H7 (cell line): Measurements from ENCODE around the gene PRDX1. TPM values are rescaled to one million over a fixed set of nuclear protein-coding genes. Genes with fewer than 3 reads are reported as not detected.
"Not testable (repeated sequence)": the region's sequence is repeated elsewhere in the genome, so short reads cannot be mapped to it uniquely, and the experiment has no call there.

Experiments used
- DNase-seq: peaks from one replicate; pipeline ENCODE4 v3.0.0; 2012
- H3K27me3 ChIP-seq: 2 replicates; pipeline ENCODE4 v1.6.0; 2011; ENCODE audit warnings: mild to moderate bottlenecking, low read length; ENCODE audit not compliant: control insufficient read depth, insufficient read depth
- H3K36me3 ChIP-seq: replicated peaks from 2 replicates; pipeline ENCODE4 v1.5.1; 2011; ENCODE audit warnings: low read length; ENCODE audit not compliant: control insufficient read depth, insufficient read depth
- H3K4me3 ChIP-seq: 2 replicates; pipeline ENCODE4 v1.5.1; 2011; ENCODE audit warnings: low read depth, mild to moderate bottlenecking, control low read depth, low read length, moderate library complexity; ENCODE audit not compliant: insufficient read depth
- total RNA-seq: library from RNA; depleted of rRNA; stranded (reverse); fragments of >200 nt; shearing (Covaris generic); gene quantifications from 2 replicates; pipeline ENCODE4 v1.2.3, GENCODE V29; 2014

The PRDX1 gene
- total RNA-seq, 1 experiment from 2014 or later = 2,910 TPM

DNA sequence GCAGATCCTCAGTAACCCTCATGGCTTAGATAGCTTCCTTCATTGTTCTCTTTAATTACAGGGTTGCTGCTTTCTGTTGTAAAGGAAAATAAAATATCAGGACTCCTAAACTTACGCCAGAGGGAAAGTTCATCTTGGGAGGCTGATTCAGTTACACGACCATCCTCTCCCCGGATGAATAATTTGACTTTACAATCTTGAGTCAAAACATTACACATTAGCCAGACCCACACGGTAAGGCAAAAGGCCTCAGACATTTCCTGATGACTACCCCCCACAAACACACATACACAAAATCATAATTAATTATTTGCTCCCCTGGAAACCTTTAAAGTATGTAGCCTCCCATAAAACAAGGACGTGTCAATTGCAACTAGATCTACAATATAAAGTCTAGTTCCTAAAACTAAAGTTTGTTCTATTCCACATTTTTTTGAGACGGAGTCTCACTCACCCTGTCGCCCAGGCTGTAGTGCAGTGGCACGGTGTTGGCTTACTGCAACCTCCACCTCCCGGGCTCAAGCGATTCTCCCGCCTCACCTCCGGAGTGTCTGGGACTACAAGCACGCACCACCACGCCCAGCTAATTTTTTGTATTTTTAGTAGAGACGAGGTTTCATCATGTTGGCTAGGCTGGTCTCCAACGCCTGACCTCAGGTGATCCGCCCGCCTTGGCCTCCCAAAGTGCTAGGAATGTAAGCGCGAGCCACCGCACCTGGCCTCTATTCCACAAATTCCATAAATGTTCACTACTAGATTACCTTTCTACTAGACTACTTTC, 830 bp upstream of the PRDX1 start:
- H3K36me3 ChIP-seq = peaks cover 11% of the 10 kb centered on the region
- no peak for DNase-seq
- H3K27me3 ChIP-seq = no peaks in the 10 kb centered on the region
- H3K4me3 ChIP-seq = peak overlapping the region; percentile 100

DNA sequence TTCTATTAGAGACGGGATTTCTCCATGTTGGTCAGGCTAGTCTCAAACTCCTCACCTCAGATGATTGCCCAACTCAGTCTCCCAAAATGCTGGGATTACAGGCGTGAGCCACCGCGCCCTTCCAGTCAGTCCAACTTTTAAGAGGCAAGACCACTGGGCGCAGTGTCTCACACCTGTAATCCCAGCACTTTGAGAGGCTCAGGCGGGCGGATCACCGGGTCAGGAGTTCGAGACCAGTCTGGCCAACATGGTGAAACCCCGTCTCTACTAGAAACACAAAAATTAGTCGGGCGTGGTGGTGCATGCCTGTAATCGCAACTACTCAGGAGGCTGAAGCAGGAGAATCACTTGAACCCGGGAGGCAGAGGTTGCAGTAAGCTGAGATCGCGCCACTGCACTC, 1.9 kb downstream of the PRDX1 start:
- Histone ChIP-seq H3K4me3 (peak overlapping the region; percentile 17), H3K36me3 (peaks cover 31% of the 10 kb centered on the region)
- not testable (repeated sequence) for H3K27me3 ChIP-seq, DNase-seq

DNA sequence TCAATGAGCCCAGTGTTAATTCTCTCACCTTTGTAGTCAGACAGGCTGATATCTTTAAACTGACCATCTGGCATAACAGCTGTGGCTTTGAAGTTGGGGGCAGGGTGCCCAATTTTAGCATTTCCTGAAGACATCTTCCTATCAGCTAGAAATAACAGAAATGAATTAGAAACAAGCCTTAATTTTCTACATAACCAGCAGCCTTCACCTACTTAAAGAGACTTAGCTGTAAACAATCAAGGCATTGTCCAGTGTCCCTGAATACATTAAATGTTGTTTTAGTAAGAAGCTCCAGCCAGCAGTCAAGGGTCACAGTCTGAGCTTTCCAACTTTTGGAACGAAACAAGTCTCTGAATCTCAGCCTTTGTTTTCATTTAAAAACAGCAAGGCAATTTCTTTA, 2.8 kb downstream of the PRDX1 start:
- no peak for DNase-seq
- H3K27me3 ChIP-seq = no peaks in the 10 kb centered on the region
- peak overlapping the region; percentile 17; the same call in 1 of the 2 replicates for H3K4me3 ChIP-seq
- H3K36me3 ChIP-seq = peaks cover 39% of the 10 kb centered on the region

DNA sequence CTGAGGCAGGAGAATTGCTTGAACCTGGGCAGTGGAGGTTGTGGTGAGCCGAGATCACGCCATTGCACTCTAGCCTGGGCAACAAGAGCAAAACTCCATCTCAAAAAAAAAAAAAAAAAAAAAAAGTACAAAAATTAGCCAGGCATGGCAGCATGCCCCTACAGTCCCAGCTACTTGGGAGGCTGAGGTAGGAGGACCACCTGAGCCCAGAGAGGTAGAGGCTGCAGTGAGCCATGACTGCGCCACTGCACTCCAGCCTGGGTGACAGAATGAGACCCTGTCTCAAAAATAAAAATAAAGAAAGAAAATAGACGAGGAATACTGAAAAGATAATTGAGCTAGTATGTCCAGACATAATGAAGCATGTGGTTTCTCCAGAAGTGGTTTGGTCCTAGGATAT, 3.3 kb downstream of the PRDX1 start:
- H3K27me3 ChIP-seq, DNase-seq, H3K4me3 ChIP-seq: not testable (repeated sequence)
- H3K36me3 ChIP-seq = peaks cover 43% of the 10 kb centered on the region

DNA sequence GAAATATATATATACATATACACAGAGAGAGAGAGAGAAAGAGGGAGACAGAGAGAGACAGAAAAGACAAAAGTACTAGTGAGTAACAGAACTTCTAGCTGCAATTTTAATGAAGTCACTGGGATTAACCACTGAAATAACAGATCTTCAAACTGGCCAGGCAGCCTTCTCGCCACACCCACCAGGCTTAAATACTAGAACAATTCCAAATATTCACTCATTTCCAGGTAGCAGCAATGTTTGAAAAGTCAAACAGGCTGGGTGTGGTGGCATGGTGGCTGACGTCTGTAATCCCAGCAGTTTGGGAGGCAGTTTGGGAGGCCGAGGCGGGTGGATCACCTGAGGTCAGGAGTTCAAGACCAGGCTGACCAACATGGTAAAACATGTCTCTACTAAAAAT, 5.2 kb downstream of the PRDX1 start:
- Histone ChIP-seq H3K4me3 (no peak overlapping the region), H3K27me3 (no peaks in the 10 kb centered on the region)
- no peak for DNase-seq

DNA sequence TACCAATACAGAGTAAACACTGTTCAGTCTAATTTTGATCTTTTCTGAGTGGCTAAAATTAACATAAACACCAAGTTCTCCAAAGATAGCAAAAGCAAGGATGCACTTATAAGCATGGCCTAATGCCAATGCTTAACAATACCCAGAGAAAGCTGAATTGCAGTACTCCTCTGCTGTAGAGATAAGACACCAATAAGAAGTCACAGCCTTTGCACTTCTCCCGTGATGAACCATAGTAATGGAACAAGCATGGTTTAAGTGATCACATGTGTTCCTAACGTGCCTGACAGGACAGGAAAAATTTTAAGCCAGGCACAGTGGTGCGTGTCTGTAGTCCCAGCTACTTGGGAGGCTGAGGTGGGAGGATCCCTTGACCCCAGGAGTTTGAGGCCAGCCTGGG, 5.6 kb downstream of the PRDX1 start:
- Histone ChIP-seq H3K4me3 (no peak overlapping the region), H3K27me3 (no peaks in the 10 kb centered on the region), H3K36me3 (peaks cover 60% of the 10 kb centered on the region)
- no peak for DNase-seq

More for the DNA sequence above, 5.2 kb downstream of the PRDX1 start:
- H3K36me3 ChIP-seq = peaks cover 58% of the 10 kb centered on the region

DNA sequence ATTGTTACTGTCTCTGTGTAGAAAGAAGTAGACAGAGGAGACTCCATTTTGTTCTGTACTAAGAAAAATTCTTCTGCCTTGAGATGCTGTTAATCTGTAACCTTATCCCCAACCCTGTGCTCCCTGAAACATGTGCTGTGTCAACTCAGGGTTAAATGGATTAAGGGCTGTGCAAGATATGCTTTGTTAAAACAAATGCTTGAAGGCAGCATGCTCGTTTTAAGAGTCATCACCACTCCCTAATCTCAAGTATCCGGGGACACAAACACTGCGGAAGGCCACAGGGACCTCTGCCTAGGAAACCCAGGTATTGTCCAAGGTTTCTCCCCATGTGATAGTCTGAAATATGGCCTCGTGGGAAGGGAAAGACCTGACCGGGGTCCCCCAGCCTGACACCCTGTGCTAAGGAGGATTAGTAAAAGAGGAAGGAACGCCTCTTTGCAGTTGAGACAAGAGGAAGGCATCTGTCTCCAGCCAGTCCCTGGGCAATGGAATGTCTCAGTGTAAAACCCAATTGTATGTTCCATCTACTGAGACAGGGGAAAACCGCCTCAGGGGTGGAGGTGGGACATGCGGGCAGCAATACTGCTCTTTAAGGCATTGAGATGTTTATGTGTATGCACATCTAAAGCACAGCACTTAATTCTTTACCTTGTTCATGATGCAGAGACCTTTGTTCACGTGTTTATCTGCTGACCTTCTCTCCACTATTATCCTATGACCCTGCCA, 8.0 kb downstream of the PRDX1 start:
- H3K36me3 ChIP-seq = peaks cover 66% of the 10 kb centered on the region

DNA sequence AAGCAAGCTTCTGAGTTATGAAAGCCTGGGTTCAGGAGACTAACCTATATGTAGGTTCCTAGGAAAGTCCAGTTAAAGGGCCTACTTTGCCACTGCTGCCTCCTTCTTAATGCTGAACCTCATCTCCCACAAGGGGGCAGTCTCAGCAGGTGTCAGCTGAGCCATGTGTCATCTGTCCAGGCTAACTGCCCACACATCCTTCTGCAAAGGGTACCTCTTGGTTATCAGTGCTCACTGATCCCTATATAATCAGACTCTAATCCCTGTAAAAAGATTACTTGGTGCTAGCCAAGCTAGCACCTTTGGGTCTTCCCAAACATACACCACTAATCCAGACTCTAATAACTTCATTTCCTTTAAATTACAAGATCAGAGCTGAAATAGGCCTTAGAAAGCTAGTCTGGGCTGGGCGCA, 9.0 kb downstream of the PRDX1 start:
- DNase-seq = peak; percentile 68

More for the DNA sequence above, 8.0 kb downstream of the PRDX1 start:
- DNase-seq, H3K27me3 ChIP-seq, H3K4me3 ChIP-seq: not testable (repeated sequence)

DNA sequence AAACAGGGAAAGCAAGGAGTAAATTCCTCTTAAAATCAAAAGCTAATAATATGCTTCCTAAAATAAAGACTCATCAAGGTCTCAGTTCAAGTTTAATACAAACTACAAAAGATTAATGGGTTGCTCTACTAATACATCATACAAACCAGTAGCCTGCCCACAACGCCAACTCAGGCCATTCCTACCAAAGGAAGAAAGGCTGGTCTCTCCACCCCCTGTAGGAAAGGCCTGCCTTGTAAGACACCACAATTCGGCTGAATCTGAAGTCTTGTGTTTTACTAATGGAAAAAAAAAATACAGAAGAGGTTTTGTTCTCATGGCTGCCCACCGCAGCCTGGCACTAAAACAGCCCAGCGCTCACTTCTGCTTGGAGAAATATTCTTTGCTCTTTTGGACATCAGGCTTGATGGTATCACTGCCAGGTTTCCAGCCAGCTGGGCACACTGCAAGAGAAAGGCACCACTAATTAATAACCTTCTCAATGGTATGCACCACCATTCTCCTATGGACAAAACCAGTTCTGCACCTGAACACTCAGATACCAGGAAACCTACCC, 10.6 kb downstream of the PRDX1 start:
- Histone ChIP-seq H3K36me3 (peaks cover 56% of the 10 kb centered on the region), H3K4me3 (no peak overlapping the region), H3K27me3 (no peaks in the 10 kb centered on the region)
- DNase-seq = no peak

More for the DNA sequence above, 9.0 kb downstream of the PRDX1 start:
- peaks cover 64% of the 10 kb centered on the region for H3K36me3 ChIP-seq
- H3K4me3 ChIP-seq = no peak overlapping the region
- H3K27me3 ChIP-seq = no peaks in the 10 kb centered on the region

DNA sequence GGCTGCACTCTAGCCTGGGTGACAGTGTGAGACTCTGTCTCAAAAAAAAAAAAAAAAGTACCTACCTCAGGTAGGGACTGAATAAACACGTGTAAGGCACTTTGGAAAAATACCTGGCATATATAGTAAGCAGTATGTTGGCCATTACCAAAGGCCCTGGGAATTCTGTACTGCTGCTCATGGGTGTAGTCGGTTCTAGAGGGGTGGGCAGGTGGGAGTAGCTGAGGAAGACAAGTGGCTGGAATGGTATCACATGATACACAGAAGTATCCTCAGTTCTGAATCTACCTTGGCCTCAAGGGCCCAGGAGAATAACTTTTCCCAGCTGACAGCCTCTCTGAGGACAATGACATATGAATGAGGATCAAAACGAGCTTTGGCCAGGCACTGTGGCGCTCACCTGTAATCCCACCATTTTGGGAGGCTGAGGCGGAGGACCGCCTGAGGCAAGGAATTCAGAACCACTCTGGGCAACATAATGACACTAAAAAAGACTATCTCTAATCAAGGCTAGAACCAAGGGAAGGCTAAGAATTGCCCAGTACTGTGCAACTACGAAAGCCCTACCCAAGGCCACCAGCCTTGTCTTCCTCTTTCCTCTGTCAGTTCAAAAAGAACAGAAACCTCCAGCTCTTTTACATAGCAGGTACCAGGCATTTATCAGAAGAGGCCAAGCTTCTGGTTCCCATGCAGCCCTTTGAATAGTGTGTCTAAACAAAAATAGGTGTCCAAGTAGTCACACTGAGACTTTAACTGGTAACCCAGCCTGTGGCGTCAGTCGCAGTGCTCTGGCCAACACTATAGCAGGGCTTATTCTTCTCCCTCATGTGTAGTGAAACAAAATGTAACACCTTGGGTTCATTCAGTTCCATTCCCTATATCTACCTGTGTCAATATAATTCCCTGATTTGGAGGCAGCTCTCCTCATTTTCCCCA, 11.4 kb downstream of the PRDX1 start:
- DNase-seq = no peak
- Histone ChIP-seq H3K27me3 (no peaks in the 10 kb centered on the region), H3K36me3 (peaks cover 49% of the 10 kb centered on the region), H3K4me3 (no peak overlapping the region)

DNA sequence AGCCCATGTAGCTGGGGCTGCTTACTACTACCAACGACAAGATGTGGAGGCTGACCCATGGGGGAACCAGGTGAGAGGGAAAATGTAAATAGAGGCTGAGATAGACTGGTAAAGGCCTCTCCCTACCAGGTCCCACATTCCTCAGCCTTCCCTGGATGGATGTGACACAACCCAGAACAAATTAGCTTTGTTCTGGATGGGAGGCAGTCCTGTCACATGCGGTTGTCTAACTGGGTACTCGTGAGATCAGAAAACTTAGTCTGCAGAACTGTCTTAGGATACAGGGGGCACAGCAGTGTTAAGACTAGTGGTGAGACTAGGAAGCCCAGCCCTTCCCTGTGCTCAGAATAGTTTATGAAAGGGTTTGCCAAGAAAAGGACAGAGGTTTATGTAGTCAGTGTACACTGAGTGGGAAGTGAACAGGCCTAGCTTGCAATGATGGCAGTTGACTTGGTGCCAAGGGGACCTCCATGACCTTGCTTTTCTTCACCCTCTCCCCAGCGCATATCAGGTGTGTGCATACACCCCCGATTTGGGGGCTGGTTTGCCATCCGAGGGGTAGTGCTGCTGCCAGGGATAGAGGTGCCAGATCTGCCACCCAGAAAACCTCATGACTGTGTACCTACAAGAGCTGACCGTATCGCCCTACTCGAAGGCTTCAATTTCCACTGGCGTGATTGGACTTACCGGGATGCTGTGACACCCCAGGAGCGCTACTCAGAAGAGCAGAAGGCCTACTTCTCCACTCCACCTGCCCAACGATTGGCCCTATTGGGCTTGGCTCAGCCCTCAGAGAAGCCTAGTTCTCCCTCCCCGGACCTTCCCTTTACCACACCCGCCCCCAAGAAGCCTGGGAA, 13.2 kb downstream of the PRDX1 start:
- Histone ChIP-seq H3K27me3 (no peaks in the 10 kb centered on the region), H3K36me3 (peaks cover 35% of the 10 kb centered on the region), H3K4me3 (no peak overlapping the region)
- DNase-seq = no peak

DNA sequence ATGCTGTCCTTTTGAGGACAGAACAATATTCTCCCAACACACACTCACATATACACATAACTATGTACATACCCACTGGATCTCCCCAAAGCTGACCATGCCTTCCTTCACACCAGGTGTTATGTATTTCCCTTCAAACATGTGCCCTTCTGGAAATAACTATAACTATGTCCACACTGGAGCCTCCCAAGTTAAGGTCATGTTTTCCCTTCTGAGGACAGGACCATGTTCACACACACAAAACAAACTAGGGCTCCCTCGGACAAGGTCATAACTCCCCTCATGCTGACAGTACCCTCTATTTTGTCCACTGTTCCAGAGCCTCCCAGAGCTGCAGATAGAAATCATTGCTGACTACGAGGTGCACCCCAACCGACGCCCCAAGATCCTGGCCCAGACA, 13.8 kb downstream of the PRDX1 start:
- Histone ChIP-seq H3K27me3 (no peaks in the 10 kb centered on the region), H3K36me3 (peaks cover 30% of the 10 kb centered on the region), H3K4me3 (no peak overlapping the region)
- no peak for DNase-seq

DNA sequence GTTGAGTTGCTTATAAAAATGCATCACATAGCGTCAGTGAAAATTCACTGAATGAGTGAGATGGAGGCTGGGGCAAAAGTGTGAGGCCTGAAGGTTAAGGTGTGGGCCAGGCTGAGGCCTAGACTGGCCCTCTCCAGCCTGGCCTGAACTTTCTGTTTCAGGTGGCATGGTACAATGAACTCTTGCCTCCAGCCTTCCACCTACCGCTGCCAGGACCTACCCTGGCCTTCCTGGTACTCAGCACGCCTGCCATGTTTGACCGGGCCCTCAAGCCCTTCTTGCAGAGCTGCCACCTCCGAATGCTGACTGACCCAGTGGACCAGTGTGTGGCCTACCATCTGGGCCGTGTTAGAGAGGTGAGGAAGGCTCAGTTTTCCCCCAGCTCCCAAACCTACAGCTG, 14.5 kb downstream of the PRDX1 start:
- no peak for DNase-seq
- peaks cover 24% of the 10 kb centered on the region for H3K36me3 ChIP-seq
- no peaks in the 10 kb centered on the region for H3K27me3 ChIP-seq
- no peak overlapping the region for H3K4me3 ChIP-seq
